HepG2 (cell line): ENCODE results near the gene GMFB.
A peak's percentile ranks its signal among the peaks of the same experiment; 100 is the strongest.

Source experiments
- AKNA ChIP-seq: sonication (generic); formaldehyde crosslinking; IDR thresholded peaks from 2 replicates; pipeline ENCODE4 v1.4.0; 2020; ENCODE audit warnings: missing genetic modification reagents, borderline replicate concordance
- ATF3 ChIP-seq: sonication (generic); formaldehyde crosslinking; IDR thresholded peaks from 2 replicates; pipeline ENCODE4 v1.4.0; 2020; ENCODE audit warnings: missing genetic modification reagents
- CBX1 ChIP-seq: IDR thresholded peaks from one replicate; pipeline ENCODE4 v1.6.1; 2016; ENCODE audit warnings: antibody characterized with exemption, low read depth
- CTCF ChIP-seq: sonication (generic); formaldehyde crosslinking; IDR thresholded peaks from 2 replicates; pipeline ENCODE4 v1.5.0; 2020; ENCODE audit warnings: mild to moderate bottlenecking, missing genetic modification reagents, moderate library complexity
- ERF ChIP-seq: IDR thresholded peaks from 2 replicates; pipeline ENCODE4 v1.6.1; 2018; ENCODE audit warnings: missing biosample characterization, missing genetic modification reagents
- HMG20B ChIP-seq: conservative IDR thresholded peaks from 2 replicates; pipeline ENCODE4 v1.6.1; 2016; ENCODE audit warnings: missing genetic modification reagents, missing compliant biosample characterization
- JUN ChIP-seq: sonication (generic); formaldehyde crosslinking; IDR thresholded peaks from 2 replicates; pipeline ENCODE4 v1.4.0; 2020; ENCODE audit warnings: mild to moderate bottlenecking, missing genetic modification reagents
- MED13 ChIP-seq: sonication (generic); formaldehyde crosslinking; IDR thresholded peaks from 2 replicates; pipeline ENCODE4 v1.5.0; 2020; ENCODE audit warnings: missing genetic modification reagents
- NFYB ChIP-seq: sonication (generic); formaldehyde crosslinking; IDR thresholded peaks from 2 replicates; pipeline ENCODE4 v1.4.0; 2020; ENCODE audit warnings: missing genetic modification reagents
- PREB ChIP-seq: sonication (generic); formaldehyde crosslinking; IDR thresholded peaks from 2 replicates; pipeline ENCODE4 v1.4.0; 2020; ENCODE audit warnings: missing genetic modification reagents
- SALL1 ChIP-seq: sonication (generic); formaldehyde crosslinking; IDR thresholded peaks from 2 replicates; pipeline ENCODE4 v1.8.0; 2022; ENCODE audit warnings: mild to moderate bottlenecking, missing genetic modification reagents
- SNAPC5 ChIP-seq: sonication (generic); formaldehyde crosslinking; IDR thresholded peaks from 2 replicates; pipeline ENCODE4 v1.8.1; 2023; ENCODE audit warnings: mild to moderate bottlenecking, missing genetic modification reagents, borderline replicate concordance
- ZNF607 ChIP-seq: sonication (generic); formaldehyde crosslinking; IDR thresholded peaks from 2 replicates; pipeline ENCODE4 v1.5.1; 2020; ENCODE audit warnings: missing genetic modification reagents, mild to moderate bottlenecking, borderline replicate concordance
- ZNF766 ChIP-seq: sonication (generic); formaldehyde crosslinking; IDR thresholded peaks from 2 replicates; pipeline ENCODE4 v1.5.0; 2020; ENCODE audit warnings: missing genetic modification reagents, borderline replicate concordance

GRCh38 chr14:54488646-54489317 is at the start of gene GMFB:
- no peak for TF ChIP-seq AKNA (CRISPR knock-in tag)
- TF ChIP-seq MED13 (CRISPR knock-in tag), result 0 out of 2 replicates have a peak, but pooled peaks have one; percentile 48
- no peak for TF ChIP-seq PREB (CRISPR knock-in tag)
- TF ChIP-seq CTCF (CRISPR knock-in tag), result peak; percentile 35
- peak; percentile 70 for TF ChIP-seq CBX1
- peak; percentile 46; the same call in 1 of the 2 replicates for TF ChIP-seq ZNF766 (CRISPR knock-in tag)
- TF ChIP-seq NFYB (CRISPR knock-in tag), result peak; percentile 68
- TF ChIP-seq HMG20B, result no peak
- TF ChIP-seq JUN, result peak; percentile 51; the same call in 1 of the 2 replicates
- peak; percentile 37; the same call in 1 of the 2 replicates for TF ChIP-seq ATF3 (CRISPR knock-in tag)
- TF ChIP-seq ERF (CRISPR knock-in tag), result peak; percentile 78
- peak; percentile 76 for TF ChIP-seq SALL1 (CRISPR knock-in tag)
- no peak for TF ChIP-seq SNAPC5 (CRISPR knock-in tag)
- TF ChIP-seq ZNF607 (CRISPR knock-in tag), result peak; percentile 56
